HG02571 (cell line): Measurements from ENCODE around the gene COL4A3.

Experiments
- ATAC-seq: cut with Tn5 transposase; IDR thresholded peaks from one replicate; pipeline ENCODE4 v1.9.1; 2021; ENCODE audit warnings: mild to moderate bottlenecking, moderate library complexity; ENCODE audit not compliant: unreplicated experiment

The COL4A3 gene

DNA sequence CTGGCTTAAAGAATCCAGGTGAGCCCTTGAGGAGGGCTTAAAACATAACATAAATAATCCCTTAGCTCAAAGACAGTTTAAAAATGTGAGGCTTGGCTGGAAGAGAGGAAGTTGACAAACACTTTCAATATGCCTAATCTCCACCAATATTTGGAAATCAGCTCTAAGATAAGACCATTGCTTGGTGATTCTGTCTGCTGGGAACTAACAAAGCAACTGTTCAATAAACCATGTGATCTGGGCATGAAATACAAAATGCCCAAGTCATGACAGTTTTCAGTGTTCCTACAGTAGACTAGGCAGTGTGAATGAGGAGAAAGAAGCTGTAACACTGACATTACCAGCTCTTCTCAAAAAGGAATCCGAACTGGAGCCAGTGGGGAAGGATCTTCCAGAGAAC lies 171.3 kb downstream of the COL4A3 start:
- no peak for ATAC-seq

DNA sequence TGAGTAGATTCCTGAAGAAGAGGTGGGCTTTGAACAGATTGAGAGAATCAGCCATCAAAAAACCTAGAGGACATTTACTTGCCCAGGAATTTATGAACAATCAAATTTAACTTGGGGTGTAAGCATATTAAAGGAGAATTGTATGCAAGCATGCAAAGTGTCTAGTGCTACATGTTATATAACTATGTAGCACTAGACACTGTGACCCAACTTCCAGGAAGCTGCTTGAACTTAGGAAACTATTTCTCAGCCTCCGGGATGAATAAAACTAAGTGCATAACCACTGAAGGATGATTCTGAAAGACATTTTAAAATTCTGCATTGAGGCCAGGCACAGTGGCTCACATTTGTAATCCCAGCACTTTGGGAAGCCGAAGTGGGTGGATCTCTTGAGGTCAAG lies 173.0 kb downstream of the COL4A3 start:
- no peak for ATAC-seq

DNA sequence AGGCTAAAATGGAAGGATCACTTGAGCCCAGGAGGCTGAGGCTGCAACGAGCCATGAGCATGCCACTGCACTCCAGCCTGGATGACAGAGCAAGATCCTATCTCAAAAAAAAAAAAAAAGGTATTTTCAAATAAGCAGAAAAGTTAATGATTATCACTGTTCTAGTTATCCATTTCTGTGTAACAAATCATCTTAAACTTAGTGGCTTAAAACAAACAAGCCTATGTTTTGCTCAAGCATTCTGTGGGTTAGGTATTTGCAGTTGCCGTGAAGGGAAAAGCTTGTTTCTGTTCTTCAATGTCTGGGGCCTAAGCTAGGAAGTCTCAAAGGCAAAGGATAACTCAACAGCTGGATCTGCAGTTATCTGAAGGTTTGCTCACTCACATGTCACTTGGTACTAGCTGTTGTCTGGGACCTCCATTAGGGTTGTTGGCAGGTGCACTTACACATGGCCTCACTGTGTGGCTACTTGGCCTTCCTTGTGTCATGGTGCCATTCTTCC lies 174.7 kb downstream of the COL4A3 start:
- ATAC-seq: no peak

DNA sequence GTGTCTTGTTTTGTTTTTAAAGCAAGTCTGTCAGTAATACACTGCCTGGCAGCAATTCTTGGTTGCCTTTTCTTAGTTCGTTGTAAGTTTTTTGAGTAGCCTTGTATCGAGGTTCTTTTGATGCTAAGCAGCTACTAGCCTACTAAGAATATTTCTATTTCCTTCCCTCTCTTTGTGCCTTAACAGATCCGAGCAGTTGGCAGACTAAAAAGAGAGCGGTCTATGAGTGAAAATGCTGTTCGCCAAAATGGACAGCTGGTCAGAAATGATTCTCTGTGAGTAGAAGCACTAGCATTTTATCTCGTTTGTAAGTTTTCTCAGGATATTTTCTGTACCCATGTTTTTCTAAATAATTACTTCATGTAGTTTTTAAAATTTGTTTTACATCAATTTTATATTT lies 175.7 kb downstream of the COL4A3 start:
- no peak for ATAC-seq

DNA sequence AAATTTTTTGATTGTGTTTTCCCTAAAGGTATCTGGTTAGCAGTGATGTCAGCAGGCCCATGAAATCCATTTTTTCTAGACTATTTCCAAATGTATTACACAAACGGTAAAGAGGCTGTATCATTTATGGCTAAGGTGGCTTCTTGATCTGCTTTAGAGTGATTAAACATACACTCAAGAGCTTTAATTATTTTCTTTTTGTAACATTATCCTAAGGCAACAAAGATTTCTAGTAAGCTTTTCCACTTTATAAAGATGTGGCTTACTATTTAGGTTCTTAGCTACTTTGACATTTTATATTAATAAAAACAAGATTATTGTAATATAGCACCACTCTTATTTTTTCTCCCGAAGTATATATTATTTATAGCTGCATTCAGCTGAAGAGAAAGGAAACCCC lies 177.1 kb downstream of the COL4A3 start:
- no peak for ATAC-seq

DNA sequence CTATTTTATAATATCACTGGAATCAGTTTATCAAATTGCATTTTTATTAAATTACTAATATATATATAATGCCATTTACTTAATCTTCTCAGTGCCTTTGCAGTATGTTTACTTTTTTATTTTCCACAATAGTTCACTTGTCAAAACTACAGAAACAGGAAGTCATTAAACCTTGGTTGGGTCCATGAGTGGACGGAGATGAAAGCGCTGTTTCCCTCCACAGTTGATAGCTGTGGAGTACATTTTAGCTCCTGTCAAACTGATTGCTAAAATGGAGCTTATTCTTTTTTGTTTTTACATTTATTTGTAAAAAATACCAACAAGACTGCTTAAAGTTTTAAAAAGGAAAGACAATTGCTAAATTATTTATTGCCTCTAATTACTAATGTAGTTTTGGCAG lies 179.8 kb downstream of the COL4A3 start:
- no peak for ATAC-seq

DNA sequence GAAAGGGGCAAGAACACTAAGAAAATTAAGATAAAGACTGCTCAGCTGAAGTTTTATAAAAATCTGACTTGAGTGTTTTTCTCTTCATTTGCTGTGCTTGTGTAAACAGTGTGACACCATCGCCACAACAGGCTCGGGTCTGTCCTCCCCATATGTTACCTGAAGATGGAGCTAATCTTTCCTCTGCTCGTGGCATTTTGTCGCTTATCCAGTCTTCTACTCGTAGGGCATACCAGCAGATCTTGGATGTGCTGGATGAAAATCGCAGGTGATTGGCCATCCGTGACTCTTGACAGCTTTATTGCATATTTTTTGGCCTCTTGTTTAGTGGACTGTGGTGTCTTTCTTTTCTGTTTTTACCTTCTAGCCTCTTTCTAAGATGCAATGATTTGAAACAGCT lies 182.7 kb downstream of the COL4A3 start:
- ATAC-seq: no peak

DNA sequence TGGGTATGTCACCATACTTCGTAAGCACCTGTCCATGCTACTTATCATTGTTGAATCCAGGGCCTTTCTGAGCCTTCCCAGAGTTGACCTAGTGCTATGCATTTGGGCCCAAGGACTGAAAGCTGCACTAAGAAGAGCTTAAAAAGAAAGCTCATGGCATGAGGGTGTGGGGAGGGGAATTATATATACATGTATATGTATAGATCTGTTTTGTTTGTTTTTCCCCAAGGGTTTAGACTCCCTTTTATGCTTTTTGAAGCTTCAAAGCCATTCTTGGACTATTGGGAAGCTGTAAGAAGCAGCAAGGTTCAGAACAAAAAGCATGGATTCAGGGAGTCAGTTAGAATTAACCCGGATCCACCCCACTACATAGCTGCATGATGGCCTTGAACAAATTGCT lies 183.9 kb downstream of the COL4A3 start:
- no peak for ATAC-seq

DNA sequence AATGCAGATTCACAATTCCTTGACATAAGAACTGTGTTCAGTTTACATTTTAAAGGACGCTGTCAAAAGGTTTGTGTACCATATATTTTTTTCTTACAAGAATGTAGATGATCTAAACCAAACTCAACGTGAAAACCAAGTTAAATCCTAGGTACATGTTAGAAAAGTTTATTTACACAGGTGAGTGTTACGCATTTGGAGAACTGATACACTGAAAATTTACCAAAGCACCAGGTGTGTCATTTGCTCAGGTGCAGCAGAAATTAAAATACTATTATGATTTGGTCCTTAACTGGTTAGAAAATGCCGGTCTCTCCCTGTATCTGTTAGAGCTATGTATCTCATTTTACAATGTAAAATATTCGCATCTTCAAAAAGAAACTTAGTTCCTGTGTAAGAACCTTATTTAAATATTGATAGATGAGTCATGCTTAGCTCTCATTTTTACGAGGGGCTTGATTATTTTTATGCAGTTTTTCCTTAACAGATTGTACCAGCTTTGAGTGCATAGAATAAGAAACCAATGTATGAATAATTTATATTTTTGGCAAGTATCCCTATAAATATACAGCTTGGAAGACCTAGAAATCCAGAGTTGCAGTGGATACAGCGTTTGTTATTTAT lies 185.7 kb downstream of the COL4A3 start:
- no peak for ATAC-seq

DNA sequence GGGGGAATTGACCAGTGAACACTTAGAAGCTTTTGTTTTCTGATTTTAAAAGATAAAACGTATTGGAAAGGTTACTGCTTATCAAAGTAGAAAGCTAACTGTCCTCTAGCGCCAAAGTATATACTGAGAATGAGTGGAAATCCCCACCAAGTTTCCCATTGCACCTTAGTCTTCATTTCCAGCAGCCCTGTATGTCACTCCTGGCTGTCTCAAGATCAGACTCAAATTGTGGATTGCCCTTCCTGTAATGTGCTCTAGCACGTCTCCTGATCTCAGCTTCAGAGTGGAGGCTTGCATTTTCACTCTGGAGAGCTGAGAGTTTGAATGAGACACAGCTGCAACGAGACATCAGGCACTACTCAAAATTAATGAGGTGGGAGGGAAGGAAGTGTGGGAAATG lies 187.2 kb downstream of the COL4A3 start:
- ATAC-seq: peak; percentile 81

DNA sequence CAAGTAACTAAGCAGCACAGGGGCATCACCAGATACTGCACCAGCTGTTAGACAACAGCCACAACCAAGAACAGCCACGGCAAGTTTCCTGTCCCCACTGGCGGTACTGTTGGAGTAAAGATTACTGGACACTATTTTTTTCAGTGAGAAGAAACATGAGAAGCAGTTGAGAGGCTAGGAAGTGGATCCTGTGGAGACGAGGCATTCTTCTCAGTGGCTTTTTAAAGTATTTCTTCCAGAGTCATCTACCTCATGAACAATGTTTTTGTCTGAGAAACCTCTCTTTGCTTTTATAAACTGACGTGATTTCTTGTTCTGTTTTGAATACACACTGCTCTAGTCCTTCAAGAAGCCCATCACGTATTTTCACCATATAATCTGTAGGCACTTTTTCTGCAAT lies 195.9 kb downstream of the COL4A3 start:
- no peak for ATAC-seq

DNA sequence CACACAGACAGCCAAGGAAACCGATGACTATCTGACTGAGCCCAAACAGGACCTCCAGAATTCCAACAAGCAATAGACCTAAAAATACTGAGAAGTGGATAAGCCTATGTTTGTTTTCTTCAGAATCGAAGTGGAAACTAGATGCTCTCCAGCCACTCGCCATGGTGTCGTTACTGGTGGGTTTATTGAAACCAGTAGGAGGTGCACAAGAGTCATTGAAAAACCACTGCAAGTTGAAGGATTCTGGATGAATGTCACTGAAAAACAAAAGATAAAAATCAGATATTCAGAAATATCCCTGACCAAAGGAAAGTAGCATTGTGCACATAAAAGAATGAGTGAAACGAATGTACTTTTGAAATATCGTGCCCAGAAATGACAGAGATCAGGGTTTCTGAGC lies 199.3 kb downstream of the COL4A3 start:
- ATAC-seq: no peak
